ENCODE results near the gene MSRB2.

MSRB2 gene

DNA sequence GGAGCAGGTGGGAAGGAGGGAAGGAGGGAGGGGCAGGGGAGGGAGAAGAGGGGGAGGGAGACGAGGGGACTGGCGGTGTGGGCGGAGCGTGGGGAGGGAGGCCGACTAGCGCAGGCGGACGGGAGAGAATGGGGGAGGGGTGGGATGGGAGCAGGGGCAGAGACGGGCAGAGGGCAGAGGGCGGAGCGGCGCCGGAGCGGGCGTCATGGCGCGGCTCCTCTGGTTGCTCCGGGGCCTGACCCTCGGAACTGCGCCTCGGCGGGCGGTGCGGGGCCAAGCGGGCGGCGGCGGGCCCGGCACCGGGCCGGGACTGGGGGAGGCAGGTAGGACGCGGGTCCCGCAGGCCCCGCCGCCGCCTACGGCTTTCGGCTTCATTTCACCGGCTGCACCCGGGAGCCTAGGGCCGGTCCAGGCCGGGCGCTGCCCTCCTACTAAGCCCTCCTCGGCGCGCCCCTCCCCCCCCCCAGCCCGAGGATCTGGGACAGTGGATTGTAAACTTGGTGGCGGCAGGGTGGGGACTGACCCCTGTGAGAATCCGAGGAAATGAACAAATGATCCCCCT lies at the start of gene MSRB2:
Gene MSRB2, plus strand, starts transcription at position 176 of the 562 bp plus-strand sequence. Its CDS starts 30 bp downstream, at position 206.
- H3K27me3 ChIP-seq: no peaks in the 10 kb centered on the region
- no peaks in the 10 kb centered on the region for H3K9me3 ChIP-seq
- TF ChIP-seq, protein P1, sequence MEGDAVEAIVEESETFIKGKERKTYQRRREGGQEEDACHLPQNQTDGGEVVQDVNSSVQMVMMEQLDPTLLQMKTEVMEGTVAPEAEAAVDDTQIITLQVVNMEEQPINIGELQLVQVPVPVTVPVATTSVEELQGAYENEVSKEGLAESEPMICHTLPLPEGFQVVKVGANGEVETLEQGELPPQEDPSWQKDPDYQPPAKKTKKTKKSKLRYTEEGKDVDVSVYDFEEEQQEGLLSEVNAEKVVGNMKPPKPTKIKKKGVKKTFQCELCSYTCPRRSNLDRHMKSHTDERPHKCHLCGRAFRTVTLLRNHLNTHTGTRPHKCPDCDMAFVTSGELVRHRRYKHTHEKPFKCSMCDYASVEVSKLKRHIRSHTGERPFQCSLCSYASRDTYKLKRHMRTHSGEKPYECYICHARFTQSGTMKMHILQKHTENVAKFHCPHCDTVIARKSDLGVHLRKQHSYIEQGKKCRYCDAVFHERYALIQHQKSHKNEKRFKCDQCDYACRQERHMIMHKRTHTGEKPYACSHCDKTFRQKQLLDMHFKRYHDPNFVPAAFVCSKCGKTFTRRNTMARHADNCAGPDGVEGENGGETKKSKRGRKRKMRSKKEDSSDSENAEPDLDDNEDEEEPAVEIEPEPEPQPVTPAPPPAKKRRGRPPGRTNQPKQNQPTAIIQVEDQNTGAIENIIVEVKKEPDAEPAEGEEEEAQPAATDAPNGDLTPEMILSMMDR (IDR thresholded peaks at IDR 0.05): no peak

DNA sequence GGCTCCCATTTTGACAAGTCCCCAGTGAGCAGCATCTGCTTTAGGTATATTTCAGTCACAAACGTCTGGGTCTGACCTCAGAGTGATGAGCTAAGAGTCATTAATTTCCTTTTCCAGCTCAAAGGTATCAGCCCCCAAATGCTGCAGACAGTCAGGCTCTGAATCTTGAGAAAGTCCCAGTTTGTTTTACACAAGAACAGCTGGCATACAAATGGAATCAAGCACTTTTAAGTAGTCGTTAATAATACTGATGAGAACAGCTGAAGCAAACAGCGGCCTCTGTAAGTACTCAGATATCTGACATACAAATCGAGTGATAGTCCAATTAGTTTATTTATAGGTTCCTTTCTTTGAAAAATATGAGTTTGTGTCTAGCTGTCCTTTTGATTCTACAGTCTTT lies 49.4 kb upstream of the MSRB2 start:
- H3K27ac ChIP-seq: no peak overlapping the region
- no peaks in the 10 kb centered on the region for H3K36me3 ChIP-seq
- no peaks in the 10 kb centered on the region for H3K9me3 ChIP-seq
- TF ChIP-seq, protein P1 (IDR thresholded peaks at IDR 0.05): no peak
- H3K27me3 ChIP-seq: no peaks in the 10 kb centered on the region
- H3K4me1 ChIP-seq (ENCODE audit: control insufficient read depth in 1 of 2, insufficient read depth in 1 of 2, low read depth in 1 of 2, low read length in 1 of 2): no peaks in the 10 kb centered on the region
- H3K4me3 ChIP-seq (ENCODE audit: low read depth in 1 of 2, low read length in 1 of 2): no peak overlapping the region

More for the DNA sequence above, at the start of gene MSRB2:
- H3K27ac ChIP-seq: peak within 1 kb of the TSS; percentile 91
- H3K4me3 ChIP-seq (ENCODE audit: low read depth in 1 of 2, low read length in 1 of 2): peak within 1 kb of the TSS; percentile 59 to 82
- peaks cover 28 to 39% of the 10 kb centered on the region in 2 experiments for H3K4me1 ChIP-seq (ENCODE audit: control insufficient read depth in 1 of 2, insufficient read depth in 1 of 2, low read depth in 1 of 2, low read length in 1 of 2)
- no peaks in the 10 kb centered on the region for H3K36me3 ChIP-seq

DNA sequence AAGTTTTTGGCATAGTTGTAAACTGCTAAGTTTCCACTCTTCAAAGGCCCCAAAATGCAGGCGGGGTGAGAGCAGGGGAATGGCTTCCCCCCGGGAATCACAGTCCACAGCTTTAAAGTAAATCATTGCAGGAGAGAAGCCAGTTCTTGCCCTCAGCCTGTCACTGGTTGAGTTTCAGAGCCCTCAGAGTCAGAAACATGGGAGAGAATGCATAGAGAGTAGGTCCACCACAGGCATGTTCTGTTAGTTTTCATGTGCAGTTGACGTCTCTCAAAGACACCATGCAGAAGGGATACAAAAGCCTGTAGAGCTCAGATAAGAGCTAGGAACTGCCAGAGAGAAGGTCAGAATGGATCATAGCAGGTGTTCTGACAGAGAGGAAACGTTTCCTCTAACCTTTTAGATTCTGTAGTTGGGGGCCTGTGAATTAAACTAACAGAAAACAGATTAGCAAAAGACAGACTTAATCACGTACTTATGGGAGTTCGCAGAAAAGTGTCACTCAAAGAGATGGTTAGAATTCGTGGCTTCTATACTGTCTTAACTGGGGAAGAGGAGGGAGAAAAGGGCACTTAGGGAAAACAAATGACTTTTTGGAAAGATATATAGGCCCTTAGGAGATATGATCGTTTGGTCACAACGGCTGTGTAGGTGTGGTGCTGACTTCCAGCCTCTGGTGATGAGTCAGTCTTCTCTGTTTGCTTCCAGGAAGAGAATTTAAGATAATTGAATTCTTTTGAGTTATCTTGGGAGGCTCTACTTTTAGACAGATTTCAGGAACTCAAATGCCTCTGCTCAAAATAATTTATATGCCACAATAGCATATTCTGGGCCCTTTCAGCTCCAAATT lies 48.0 kb upstream of the MSRB2 start:
- Histone ChIP-seq H3K27ac (no peak overlapping the region), H3K4me1 (ENCODE audit: control insufficient read depth in 1 of 2, insufficient read depth in 1 of 2, low read depth in 1 of 2, low read length in 1 of 2) (no peaks in the 10 kb centered on the region), H3K36me3 (no peaks in the 10 kb centered on the region), H3K27me3 (no peaks in the 10 kb centered on the region), H3K9me3 (no peaks in the 10 kb centered on the region), H3K4me3 (ENCODE audit: low read depth in 1 of 2, low read length in 1 of 2) (no peak overlapping the region)
- TF ChIP-seq, protein P1 (IDR thresholded peaks at IDR 0.05): no peak

DNA sequence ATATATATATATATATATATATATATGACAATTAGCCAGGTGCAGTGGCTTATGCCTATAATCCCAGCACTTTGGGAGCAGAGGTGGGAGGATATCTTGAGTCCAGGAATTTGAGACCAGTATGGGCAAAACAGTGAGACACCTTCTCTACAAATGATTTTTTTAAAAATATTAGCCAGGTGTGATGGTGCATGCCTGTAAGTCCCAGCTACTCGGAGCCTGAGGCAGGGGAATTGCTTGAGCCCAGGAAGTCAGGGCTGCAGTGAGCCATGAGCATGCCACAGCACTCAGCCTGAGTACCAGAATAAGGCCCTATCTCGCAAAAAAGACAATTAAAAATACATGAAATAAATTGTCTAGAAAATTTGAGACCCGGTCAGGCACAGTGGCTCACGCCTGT lies 47.2 kb upstream of the MSRB2 start:
- no peaks in the 10 kb centered on the region for H3K9me3 ChIP-seq
- H3K4me3 ChIP-seq (ENCODE audit: low read depth in 1 of 2, low read length in 1 of 2): no peak overlapping the region
- H3K4me1 ChIP-seq (ENCODE audit: control insufficient read depth in 1 of 2, insufficient read depth in 1 of 2, low read depth in 1 of 2, low read length in 1 of 2): no peaks in the 10 kb centered on the region
- H3K27me3 ChIP-seq: no peaks in the 10 kb centered on the region
- H3K36me3 ChIP-seq: no peaks in the 10 kb centered on the region
- H3K27ac ChIP-seq: no peak overlapping the region
- TF ChIP-seq, protein P1 (IDR thresholded peaks at IDR 0.05): no peak

DNA sequence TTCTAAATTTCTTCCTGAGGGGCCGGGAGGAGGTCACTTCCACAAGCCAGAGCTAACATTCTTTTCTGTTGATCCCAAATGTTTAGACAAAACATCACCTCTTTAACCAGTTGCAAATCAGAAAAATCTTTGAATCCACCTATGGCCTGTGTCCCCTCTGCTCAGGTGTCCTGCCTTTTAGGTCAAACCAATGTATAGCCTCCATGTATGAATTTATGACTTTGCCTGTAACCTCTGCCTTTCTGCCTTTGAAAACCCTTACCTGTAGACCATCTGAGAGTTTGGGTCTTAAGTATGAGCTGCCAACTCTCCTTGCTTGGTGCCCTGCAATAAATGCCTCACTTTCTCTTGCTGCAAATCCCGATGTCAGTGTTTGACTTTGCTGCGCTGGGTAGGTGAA lies 44.1 kb upstream of the MSRB2 start:
- no peaks in the 10 kb centered on the region for H3K27me3 ChIP-seq
- no peak overlapping the region for H3K27ac ChIP-seq
- H3K4me3 ChIP-seq (ENCODE audit: low read depth in 1 of 2, low read length in 1 of 2): no peak overlapping the region
- no peaks in the 10 kb centered on the region for H3K9me3 ChIP-seq
- TF ChIP-seq, protein P1 (IDR thresholded peaks at IDR 0.05): no peak
- H3K36me3 ChIP-seq: no peaks in the 10 kb centered on the region
- no peaks in the 10 kb centered on the region for H3K4me1 ChIP-seq (ENCODE audit: control insufficient read depth in 1 of 2, insufficient read depth in 1 of 2, low read depth in 1 of 2, low read length in 1 of 2)
